HepG2 (cell line): Measurements from ENCODE around the gene STRADA. TPM values are rescaled to one million over a fixed set of nuclear protein-coding genes. Genes with fewer than 3 reads are reported as not detected.

ENCODE experiments used
- ATAC-seq: fragments of 200-7000 bp; cut with Tn5 transposase; 3 replicates; pipeline ENCODE4 v1.9.1; 2020; ENCODE audit warnings: mild to moderate bottlenecking, moderate library complexity
- BruUV-seq: library from RNA; stranded (reverse); fragments of 400-500 nt; replicated peaks from 2 replicates; lab custom pipeline; 2021; lab: Mats Ljungman, UMichigan
- CTCF ChIA-PET: fragments of 300-600 bp; formaldehyde crosslinking; extraction: SDS; loops from one replicate; lab custom pipeline; 2021; ENCODE audit warnings: low total read pairs, inconsistent platforms, low intra/inter-chr PET ratio; lab: Yijun Ruan, JAX
- POLR2A ChIA-PET: fragments of 350-600 bp; sonication (Branson Sonifier 250); formaldehyde crosslinking; loops from one replicate; lab custom pipeline; 2020; ENCODE audit warnings: antibody characterized with exemption, inconsistent platforms; lab: Yijun Ruan, JAX
- DNase-seq: peaks from one replicate; pipeline ENCODE4 v3.0.0-alpha.2; 2015; ENCODE audit warnings: low spot score
- FAIRE-seq: peaks from 3 replicates; lab custom pipeline; 2011; peaks lifted over from hg19 to GRCh38; lab: Jason Lieb, UNC
- H2AFZ ChIP-seq: one replicate; pipeline ENCODE4 v1.6.1; 2011; ENCODE audit warnings: low read length, inconsistent platforms
- H3K27ac ChIP-seq: fragments of 300-600 bp; 3 replicates; pipeline ENCODE4 v1.8.0; 2011; ENCODE audit warnings: mixed run types, mild to moderate bottlenecking, mixed read lengths, low read length, inconsistent platforms; ENCODE audit not compliant: insufficient read depth; ENCODE audit errors: extremely low read length
- H3K27me3 ChIP-seq, 2 experiments: fragments of 200-600 bp in 1 of 2; 2 replicates in 1 of 2; 3 replicates in 1 of 2; pipeline versions ENCODE4 v1.6.0 to v1.8.0; 2011; ENCODE audit warnings: low read length in 2 of 2, mild to moderate bottlenecking in 2 of 2, moderate library complexity in 2 of 2, inconsistent platforms in 1 of 2; ENCODE audit not compliant: insufficient read depth in 2 of 2, control insufficient read depth in 1 of 2
- H3K36me3 ChIP-seq, 2 experiments: fragments of 200-600 bp in 1 of 2; replicated peaks in 1 of 2; 2 replicates in 1 of 2; 3 replicates in 1 of 2; pipeline versions ENCODE4 v1.5.1 to v1.8.0; 2011; ENCODE audit warnings: low read length in 2 of 2, inconsistent platforms in 1 of 2; ENCODE audit not compliant: insufficient read depth in 2 of 2, control insufficient read depth in 1 of 2
- H3K4me1 ChIP-seq: 2 replicates; pipeline ENCODE4 v1.5.1; 2012; ENCODE audit warnings: low read length, inconsistent platforms; ENCODE audit not compliant: insufficient read depth
- H3K4me2 ChIP-seq: 2 replicates; pipeline ENCODE4 v1.6.0; 2011; ENCODE audit warnings: low read depth, low read length, inconsistent platforms
- H3K4me3 ChIP-seq, 3 experiments: fragments of 200-600 bp in 1 of 3; sonication (generic), shearing (Covaris generic) in 1 of 3; replicated peaks in 1 of 3; 2 replicates each; pipeline ENCODE4 v1.5.1; 2011 to 2016; ENCODE audit warnings: low read length in 3 of 3, inconsistent platforms in 2 of 3, low read depth in 2 of 3, mild to moderate bottlenecking in 2 of 3, control low read depth in 1 of 3, mixed read lengths in 1 of 3; ENCODE audit not compliant: insufficient read depth in 1 of 3
- H3K79me2 ChIP-seq: one replicate; pipeline ENCODE4 v1.6.1; 2011; ENCODE audit warnings: low read length, inconsistent platforms; ENCODE audit not compliant: insufficient read depth
- H3K9ac ChIP-seq: 2 replicates; pipeline ENCODE4 v1.6.0; 2011; ENCODE audit warnings: mild to moderate bottlenecking, low read depth, low read length, inconsistent platforms; ENCODE audit not compliant: insufficient read depth
- H3K9me3 ChIP-seq: 2 replicates; pipeline ENCODE4 v1.5.1; 2012; ENCODE audit warnings: mild to moderate bottlenecking, low read length
- H4K20me1 ChIP-seq: 2 replicates; pipeline ENCODE4 v1.6.0; 2011; ENCODE audit warnings: inconsistent platforms, mild to moderate bottlenecking, low read length, moderate library complexity; ENCODE audit not compliant: insufficient read depth
- NR1H2 ChIP-seq: sonication (generic); formaldehyde crosslinking; IDR thresholded peaks from 2 replicates; pipeline ENCODE4 v1.8.1; 2022; ENCODE audit warnings: low read depth, missing genetic modification reagents, borderline replicate concordance
- SKIL ChIP-seq: sonication (generic); formaldehyde crosslinking; IDR thresholded peaks from 2 replicates; pipeline ENCODE4 v1.8.0; 2022; ENCODE audit warnings: missing genetic modification reagents, mild to moderate bottlenecking, moderate library complexity, borderline replicate concordance
- SNAPC4 ChIP-seq: sonication (generic); formaldehyde crosslinking; IDR thresholded peaks from 2 replicates; pipeline ENCODE4 v1.4.0; 2020; ENCODE audit warnings: mild to moderate bottlenecking, missing genetic modification reagents
- ZNF7 ChIP-seq: IDR thresholded peaks from 2 replicates; pipeline ENCODE4 v1.6.1; 2016; ENCODE audit warnings: missing biosample characterization, missing genetic modification reagents
- ZNF703 ChIP-seq: sonication (generic); formaldehyde crosslinking; IDR thresholded peaks from 2 replicates; pipeline ENCODE4 v1.5.1; 2020; ENCODE audit warnings: missing genetic modification reagents, mild to moderate bottlenecking, moderate library complexity, borderline replicate concordance
- ZNF75D ChIP-seq: sonication (generic); formaldehyde crosslinking; IDR thresholded peaks from 2 replicates; pipeline ENCODE4 v1.8.1; 2023; ENCODE audit warnings: missing genetic modification reagents, mild to moderate bottlenecking, borderline replicate concordance
- ZNF816 ChIP-seq: sonication (generic); formaldehyde crosslinking; IDR thresholded peaks from 2 replicates; pipeline ENCODE4 v1.8.0; 2022; ENCODE audit warnings: missing genetic modification reagents, mild to moderate bottlenecking, borderline replicate concordance
- ZNF839 ChIP-seq: sonication (generic); formaldehyde crosslinking; IDR thresholded peaks from 2 replicates; pipeline ENCODE4 v1.4.0; 2020; ENCODE audit warnings: missing genetic modification reagents, mild to moderate bottlenecking, borderline replicate concordance
- WGBS: methylation state at CpG from one replicate; pipeline ENCODE4 v1.1.6; 2017; ENCODE audit warnings: low lambda C conversion rate; 5-methylcytosine and 5-hydroxymethylcytosine counted together
- in situ Hi-C: cut with HindIII; loops from 2 replicates; pipeline ENCODE4 v1.10.0; 2017; ENCODE audit warnings: low pct_unique_long_range_greater_than_20kb; ENCODE audit not compliant: extremely low pct_ligation_motif_present
- intact Hi-C: fragments of 100-400 bp; cut with micrococcal nuclease; formaldehyde crosslinking; loops from one replicate; pipeline ENCODE4 v1.10.0; 2022; ENCODE audit not compliant: unreplicated experiment
- polyA plus RNA-seq, 8 experiments: library from polyadenylated mRNA; depleted of rRNA in 3 of 8; stranded (reverse) in 7 of 8; unstranded in 1 of 8; fragments of >200 nt; fragmentation: Illumina TruSeq in 4 of 8; extraction: Trizol in 4 of 8; gene quantifications; 2 replicates each; pipeline versions ENCODE4 v1.2.1 to v1.2.3, GENCODE V29; 2011 to 2016; ENCODE audit warnings: low read depth in 4 of 8, missing spikeins in 1 of 8, mixed read lengths in 1 of 8; ENCODE audit not compliant: insufficient read depth in 1 of 8
- total RNA-seq, 5 experiments: library from RNA; depleted of rRNA; stranded (reverse); fragments of >200 nt; fragmentation: Illumina TruSeq; extraction: Trizol; gene quantifications; 2 replicates each; pipeline ENCODE4 v1.2.3, GENCODE V29; 2016; ENCODE audit warnings: low read depth in 1 of 5
- TF ChIP-seq, protein P1 (sequence below): sonication (generic); formaldehyde crosslinking; IDR thresholded peaks from 2 replicates; pipeline ENCODE4 v1.5.1; 2020; ENCODE audit warnings: missing genetic modification reagents, mild to moderate bottlenecking, borderline replicate concordance
- TF ChIP-seq, protein P2 (sequence below): sonication (generic); formaldehyde crosslinking; IDR thresholded peaks from 2 replicates; pipeline ENCODE4 v1.4.0; 2020; ENCODE audit warnings: missing genetic modification reagents

Gene STRADA
- total and polyA plus RNA-seq, 2 of the 13 experiments (the other 11 are each of a cell fraction or from before 2014, with no cell fraction given), result 17.6 to 17.9 TPM

DNA sequence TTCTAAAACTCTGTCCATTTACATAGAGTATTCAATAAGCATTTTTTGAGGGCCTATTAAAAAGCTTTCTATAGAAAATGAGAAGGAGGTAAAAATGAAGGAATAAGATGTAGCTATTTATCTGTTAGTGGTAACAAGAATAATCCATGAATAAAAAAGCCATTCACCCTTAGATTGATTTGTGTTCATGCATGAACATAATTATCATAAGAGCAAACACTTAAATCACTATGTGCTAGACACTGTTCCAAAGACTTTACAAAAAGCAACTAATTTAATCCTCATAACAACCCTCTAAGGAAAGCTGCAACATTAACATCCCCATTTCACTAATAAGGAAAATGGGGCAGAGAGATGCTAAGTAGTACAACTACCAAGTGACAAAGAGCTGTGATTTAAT is 25.2 kb upstream of the STRADA start (continued):
- TF ChIP-seq, protein P1, sequence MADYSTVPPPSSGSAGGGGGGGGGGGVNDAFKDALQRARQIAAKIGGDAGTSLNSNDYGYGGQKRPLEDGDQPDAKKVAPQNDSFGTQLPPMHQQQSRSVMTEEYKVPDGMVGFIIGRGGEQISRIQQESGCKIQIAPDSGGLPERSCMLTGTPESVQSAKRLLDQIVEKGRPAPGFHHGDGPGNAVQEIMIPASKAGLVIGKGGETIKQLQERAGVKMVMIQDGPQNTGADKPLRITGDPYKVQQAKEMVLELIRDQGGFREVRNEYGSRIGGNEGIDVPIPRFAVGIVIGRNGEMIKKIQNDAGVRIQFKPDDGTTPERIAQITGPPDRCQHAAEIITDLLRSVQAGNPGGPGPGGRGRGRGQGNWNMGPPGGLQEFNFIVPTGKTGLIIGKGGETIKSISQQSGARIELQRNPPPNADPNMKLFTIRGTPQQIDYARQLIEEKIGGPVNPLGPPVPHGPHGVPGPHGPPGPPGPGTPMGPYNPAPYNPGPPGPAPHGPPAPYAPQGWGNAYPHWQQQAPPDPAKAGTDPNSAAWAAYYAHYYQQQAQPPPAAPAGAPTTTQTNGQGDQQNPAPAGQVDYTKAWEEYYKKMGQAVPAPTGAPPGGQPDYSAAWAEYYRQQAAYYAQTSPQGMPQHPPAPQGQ (CRISPR knock-in tag), result no peak
- TF ChIP-seq ZNF75D (CRISPR knock-in tag), result no peak
- TF ChIP-seq ZNF7 (CRISPR knock-in tag), result no peak
- no peak for TF ChIP-seq ZNF816 (CRISPR knock-in tag)

- no peaks in the 10 kb centered on the region for H3K27me3 ChIP-seq
- H3K36me3 ChIP-seq, result peaks cover 30 to 72% of the 10 kb centered on the region in 2 experiments
- DNase-seq, result no peak
- no peaks in the 10 kb centered on the region for H3K9me3 ChIP-seq
- H2AFZ ChIP-seq, result no peak overlapping the region
- WGBS, result 87% methylated on average over 4 of the region's 4 CpGs
- ChIA-PET POLR2A (interaction anchor here (3.5 kb wide), 1 partner anchor 8 kb away, joined by 20 read pairs; the partner anchor contains the start of genes CCDC47 and DDX42), CTCF (no interaction called here)
- no peak overlapping the region for H3K9ac ChIP-seq
- peaks cover 6% of the 10 kb centered on the region; the same call in 1 of the 2 replicates for H4K20me1 ChIP-seq
- H3K4me3 ChIP-seq, result no peak overlapping the region
- FAIRE-seq, result no peak
- in situ Hi-C loops, result no loop called here
- H3K27ac ChIP-seq, result no peak overlapping the region
- intact Hi-C loops, result no loop called here
- no TSS peak for BruUV-seq
- H3K4me1 ChIP-seq, result peaks cover 12% of the 10 kb centered on the region; the same call in 1 of the 2 replicates
- H3K4me2 ChIP-seq, result no peak overlapping the region
- no peak for ATAC-seq
- H3K79me2 ChIP-seq, result peaks cover 42% of the 10 kb centered on the region
- no peak for TF ChIP-seq ZNF839 (CRISPR knock-in tag)
- no peak for TF ChIP-seq ZNF703 (CRISPR knock-in tag)
- TF ChIP-seq SNAPC4 (CRISPR knock-in tag), result no peak
- TF ChIP-seq SKIL (CRISPR knock-in tag), result no peak
- TF ChIP-seq, protein P2, sequence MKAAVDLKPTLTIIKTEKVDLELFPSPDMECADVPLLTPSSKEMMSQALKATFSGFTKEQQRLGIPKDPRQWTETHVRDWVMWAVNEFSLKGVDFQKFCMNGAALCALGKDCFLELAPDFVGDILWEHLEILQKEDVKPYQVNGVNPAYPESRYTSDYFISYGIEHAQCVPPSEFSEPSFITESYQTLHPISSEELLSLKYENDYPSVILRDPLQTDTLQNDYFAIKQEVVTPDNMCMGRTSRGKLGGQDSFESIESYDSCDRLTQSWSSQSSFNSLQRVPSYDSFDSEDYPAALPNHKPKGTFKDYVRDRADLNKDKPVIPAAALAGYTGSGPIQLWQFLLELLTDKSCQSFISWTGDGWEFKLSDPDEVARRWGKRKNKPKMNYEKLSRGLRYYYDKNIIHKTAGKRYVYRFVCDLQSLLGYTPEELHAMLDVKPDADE (CRISPR knock-in tag), result no peak
- TF ChIP-seq NR1H2 (CRISPR knock-in tag), result no peak
These were observed 23.1 kb upstream of the STRADA start for GRCh38 chr17:63764716-63765115.
